H1 (cell line): ENCODE data around the gene FAM50A. TPM values are rescaled to one million over a fixed set of nuclear protein-coding genes. Genes with fewer than 3 reads are reported as not detected.

Source experiments
- CTCF ChIA-PET: fragments of 300-600 bp; sonication (Branson Sonifier 250); formaldehyde crosslinking; loops from one replicate; lab custom pipeline; 2021; ENCODE audit not compliant: partially characterized antibody; lab: Charles Lee
- POLR2A ChIA-PET: fragments of 300-600 bp; sonication (Branson Sonifier 250); formaldehyde crosslinking; loops from one replicate; lab custom pipeline; 2021; ENCODE audit warnings: inconsistent platforms; ENCODE audit not compliant: partially characterized antibody; lab: Charles Lee
- DNase-seq, 2 experiments: peaks; one replicate each; pipeline versions ENCODE4 v3.0.0 to v3.0.0-alpha.2; 2010 to 2022; ENCODE audit warnings: low spot score in 2 of 2, low read depth in 1 of 2, mixed read lengths in 1 of 2
- FAIRE-seq: peaks from 2 replicates; lab custom pipeline; 2011; peaks lifted over from hg19 to GRCh38; lab: Jason Lieb, UNC
- H2AFZ ChIP-seq: 2 replicates; pipeline ENCODE4 v1.8.1; 2012; ENCODE audit warnings: low read length, inconsistent platforms
- H2AK5ac ChIP-seq: 2 replicates; pipeline ENCODE4 v1.6.1; 2013; ENCODE audit warnings: low read depth, low read length
- H2BK120ac ChIP-seq: replicated peaks from 2 replicates; pipeline ENCODE3; 2013; ENCODE audit warnings: low read depth, low read length, inconsistent platforms
- H2BK12ac ChIP-seq: 2 replicates; pipeline ENCODE4 v1.6.1; 2013; ENCODE audit warnings: low read depth, low read length
- H2BK15ac ChIP-seq: 2 replicates; pipeline ENCODE4 v1.6.1; 2013; ENCODE audit warnings: low read length
- H2BK20ac ChIP-seq: 2 replicates; pipeline ENCODE4 v1.6.1; 2013; ENCODE audit warnings: low read length
- H2BK5ac ChIP-seq: 2 replicates; pipeline ENCODE4 v1.6.1; 2013; ENCODE audit warnings: low read depth, low read length
- H3K14ac ChIP-seq: 2 replicates; pipeline ENCODE4 v1.6.1; 2013; ENCODE audit warnings: inconsistent platforms; ENCODE audit not compliant: insufficient read length
- H3K18ac ChIP-seq: 2 replicates; pipeline ENCODE4 v1.6.1; 2013; ENCODE audit warnings: low read length; ENCODE audit errors: extremely low read depth
- H3K23ac ChIP-seq: 2 replicates; pipeline ENCODE4 v1.6.1; 2013; ENCODE audit warnings: inconsistent platforms; ENCODE audit not compliant: insufficient read length
- H3K23me2 ChIP-seq: 2 replicates; pipeline ENCODE4 v1.6.1; 2013; ENCODE audit warnings: low read depth, low read length
- H3K27ac ChIP-seq: 2 replicates; pipeline ENCODE4 v1.6.1; 2011; ENCODE audit warnings: low read depth, low read length, inconsistent platforms
- H3K27me3 ChIP-seq, 4 experiments: replicated peaks in 1 of 4; 1 replicate in 1 of 4; 2 replicates in 3 of 4; pipeline versions ENCODE4 v1.6.1 to v1.8.1; 2011 to 2013; ENCODE audit warnings: low read length in 3 of 4, mild to moderate bottlenecking in 3 of 4, inconsistent platforms in 2 of 4, mixed read lengths in 2 of 4, moderate library complexity in 1 of 4; ENCODE audit not compliant: control insufficient read depth in 3 of 4, insufficient read depth in 3 of 4; ENCODE audit errors: extremely low read depth in 1 of 4
- H3K36me3 ChIP-seq, 4 experiments: 2 replicates each; pipeline versions ENCODE4 v1.6.1 to v1.8.1; 2011 to 2013; ENCODE audit warnings: mild to moderate bottlenecking in 4 of 4, low read length in 3 of 4, moderate library complexity in 2 of 4, control low read depth in 1 of 4, inconsistent platforms in 1 of 4; ENCODE audit not compliant: insufficient read depth in 4 of 4, control insufficient read depth in 2 of 4
- H3K4ac ChIP-seq: replicated peaks from 2 replicates; pipeline ENCODE3; 2013; ENCODE audit warnings: low read length, low read depth, mixed read lengths, inconsistent platforms; ENCODE audit not compliant: insufficient read length
- H3K4me1 ChIP-seq, 4 experiments: replicated peaks in 1 of 4; 1 replicate in 1 of 4; 2 replicates in 3 of 4; pipeline versions ENCODE4 v1.6.1 to v1.8.1; 2011 to 2013; ENCODE audit warnings: low read length in 3 of 4, inconsistent platforms in 2 of 4, mixed read lengths in 1 of 4; ENCODE audit not compliant: insufficient read depth in 4 of 4, control insufficient read depth in 3 of 4
- H3K4me2 ChIP-seq, 2 experiments: 2 replicates each; pipeline versions ENCODE4 v1.6.1 to v1.8.1; 2011 to 2013; ENCODE audit warnings: low read depth in 2 of 2, low read length in 2 of 2, control low read depth in 1 of 2, inconsistent platforms in 1 of 2, mild to moderate bottlenecking in 1 of 2; ENCODE audit not compliant: insufficient read depth in 1 of 2
- H3K4me3 ChIP-seq, 4 experiments: fragments of 200-600, 300-600 bp in 1 of 4; sonication (generic), shearing (Covaris generic), sonication (Bioruptor Twin) in 1 of 4; 2 replicates each; pipeline versions ENCODE4 v1.5.1 to v1.8.1; 2011 to 2016; ENCODE audit warnings: low read length in 4 of 4, low read depth in 3 of 4, control low read depth in 2 of 4, inconsistent platforms in 2 of 4, mild to moderate bottlenecking in 2 of 4, mixed read lengths in 1 of 4, moderate library complexity in 1 of 4; ENCODE audit not compliant: insufficient read depth in 2 of 4; ENCODE audit errors: extremely low read depth in 1 of 4
- H3K56ac ChIP-seq: replicated peaks from 2 replicates; pipeline ENCODE3; 2013; ENCODE audit warnings: low read depth, mild to moderate bottlenecking, mixed read lengths, low read length, inconsistent platforms; ENCODE audit not compliant: insufficient read length
- H3K79me1 ChIP-seq: 2 replicates; pipeline ENCODE4 v1.6.1; 2013; ENCODE audit warnings: low read depth, low read length, control low read depth
- H3K79me2 ChIP-seq, 2 experiments: 2 replicates each; pipeline versions ENCODE4 v1.6.1 to v1.8.1; 2012 to 2013; ENCODE audit warnings: low read length in 2 of 2, mild to moderate bottlenecking in 2 of 2, inconsistent platforms in 1 of 2; ENCODE audit not compliant: insufficient read depth in 2 of 2, control insufficient read depth in 1 of 2
- H3K9ac ChIP-seq, 4 experiments: replicated peaks in 1 of 4; 1 replicate in 1 of 4; 2 replicates in 3 of 4; pipeline versions ENCODE4 v1.6.1 to v1.8.1; 2011 to 2013; ENCODE audit warnings: low read depth in 3 of 4, low read length in 3 of 4, control low read depth in 2 of 4, mild to moderate bottlenecking in 2 of 4, moderate library complexity in 2 of 4, inconsistent platforms in 1 of 4; ENCODE audit errors: extremely low read depth in 1 of 4
- H3K9me3 ChIP-seq, 2 experiments: 2 replicates each; pipeline versions ENCODE4 v1.6.1 to v1.8.1; 2012 to 2013; ENCODE audit warnings: mild to moderate bottlenecking in 2 of 2, moderate library complexity in 2 of 2, control low read depth in 1 of 2, inconsistent platforms in 1 of 2, low read depth in 1 of 2, low read length in 1 of 2, mixed read lengths in 1 of 2; ENCODE audit not compliant: insufficient read depth in 2 of 2
- H4K20me1 ChIP-seq, 2 experiments: replicated peaks in 1 of 2; 2 replicates each; pipeline versions ENCODE3 to v1.8.1; 2011 to 2013; ENCODE audit warnings: inconsistent platforms in 2 of 2, low read length in 2 of 2, mild to moderate bottlenecking in 1 of 2; ENCODE audit not compliant: insufficient read depth in 2 of 2, control insufficient read depth in 1 of 2
- H4K5ac ChIP-seq: 2 replicates; pipeline ENCODE4 v1.6.1; 2013; ENCODE audit warnings: low read length, low read depth, mixed read lengths, inconsistent platforms; ENCODE audit not compliant: insufficient read length
- H4K8ac ChIP-seq: 2 replicates; pipeline ENCODE4 v1.8.0; 2013; ENCODE audit warnings: mild to moderate bottlenecking, moderate library complexity, low read length, inconsistent platforms; ENCODE audit not compliant: insufficient read depth; ENCODE audit errors: extremely low read depth
- H4K91ac ChIP-seq: replicated peaks from 2 replicates; pipeline ENCODE3; 2013; ENCODE audit warnings: low read length, mixed read lengths, inconsistent platforms; ENCODE audit not compliant: insufficient read length
- ATF2 ChIP-seq: IDR thresholded peaks from 2 replicates; pipeline ENCODE4 v1.6.1; 2012; ENCODE audit warnings: low read length, inconsistent platforms
- HDAC6 ChIP-seq: IDR thresholded peaks from one replicate; pipeline ENCODE4 v1.7.1; 2012; ENCODE audit warnings: low read depth, mild to moderate bottlenecking, inconsistent platforms, low read length, moderate library complexity
- KDM4A ChIP-seq: IDR thresholded peaks from one replicate; pipeline ENCODE4 v1.7.1; 2012; ENCODE audit warnings: low read depth, mild to moderate bottlenecking, moderate library complexity, low read length, inconsistent platforms; ENCODE audit not compliant: severe bottlenecking
- PHF8 ChIP-seq: fragments of 200-600 bp; sonication (generic); conservative IDR thresholded peaks from 2 replicates; pipeline ENCODE4 v1.7.1; 2012; ENCODE audit warnings: low read depth, mild to moderate bottlenecking, inconsistent platforms, low read length, moderate library complexity
- POLR2A ChIP-seq, 2 experiments: IDR thresholded peaks; 1 replicate in 1 of 2; 2 replicates in 1 of 2; pipeline ENCODE4 v1.6.1; 2011; ENCODE audit warnings: low read depth in 2 of 2, low read length in 2 of 2, mild to moderate bottlenecking in 2 of 2; ENCODE audit errors: control extremely low read depth in 1 of 2
- RAD21 ChIP-seq, 2 experiments: IDR thresholded peaks in 1 of 2; conservative IDR thresholded peaks in 1 of 2; 2 replicates each; pipeline ENCODE4 v1.6.1; 2011; ENCODE audit warnings: low read depth in 2 of 2, low read length in 2 of 2, improper control_type of control experiment in 1 of 2, inconsistent platforms in 1 of 2, mild to moderate bottlenecking in 1 of 2, moderate library complexity in 1 of 2
- SP4 ChIP-seq: IDR thresholded peaks from 2 replicates; pipeline ENCODE4 v1.6.1; 2012; ENCODE audit warnings: low read length, inconsistent platforms
- TAF1 ChIP-seq: IDR thresholded peaks from 2 replicates; pipeline ENCODE4 v1.6.1; 2011; ENCODE audit warnings: mild to moderate bottlenecking, low read depth, low read length
- TAF7 ChIP-seq: optimal IDR thresholded peaks from 2 replicates; pipeline ENCODE3; 2011; ENCODE audit warnings: low read depth, mild to moderate bottlenecking, inconsistent platforms, low read length, moderate library complexity, borderline replicate concordance
- WGBS, 2 experiments: shearing (Covaris generic) in 1 of 2; methylation state at CpG; one replicate each; pipeline versions ENCODE4 v1.1.6 to v1.1.7; 2013 to 2015; ENCODE audit warnings: low lambda C conversion rate in 2 of 2, mixed read lengths in 2 of 2, inconsistent platforms in 1 of 2, low coverage in 1 of 2, missing lambda C conversion rate in 1 of 2; ENCODE audit not compliant: insufficient replicate concordance in 2 of 2, insufficient coverage in 1 of 2, insufficient read length in 1 of 2; ENCODE audit errors: extremely low coverage in 1 of 2, missing lambda C conversion rate in 1 of 2; 5-methylcytosine and 5-hydroxymethylcytosine counted together
- polyA plus RNA-seq, 7 experiments: library from polyadenylated mRNA; depleted of rRNA in 3 of 7; stranded (reverse) in 5 of 7; unstranded in 2 of 7; fragments of >200 nt in 5 of 7; fragments of 200-250 nt in 2 of 7; gene quantifications; 1 replicate in 5 of 7; 2 replicates in 1 of 7; 4 replicates in 1 of 7; pipeline versions ENCODE4 v1.2.1 to v1.2.3, GENCODE V29; 2011 to 2013; ENCODE audit warnings: missing spikeins in 2 of 7, mixed read lengths in 2 of 7
- total RNA-seq: library from RNA; stranded (reverse); fragmentation: NEBNext Ultra II Directional; extraction: Animal tissue kit (Norgen Biotek cat#: 25700); gene quantifications from 2 replicates; pipeline ENCODE4 v1.2.1, GENCODE V29; 2021

FAM50A gene
- total and polyA plus RNA-seq, 2 of the 8 experiments (the other 6 are each of a cell fraction or from before 2014, with no cell fraction given): 30.7 to 48.7 TPM

GRCh38 chrX:154490414-154491083, 46.6 kb downstream of the FAM50A start, which contains the start of gene SLC10A3:
SLC10A3 (minus strand) TSS chrX:154490629; CDS start chrX:154488940, 1,689 bp downstream.
- peak within 1 kb of the TSS; percentile 42; the same call in 1 of the 2 replicates for H3K27ac ChIP-seq
- peak within 1 kb of the TSS; percentile 30 for H3K56ac ChIP-seq
- no peak within 1 kb of the TSS for H3K4ac ChIP-seq
- no peak within 1 kb of the TSS for H2AK5ac ChIP-seq
- peaks cover 0 to 1% of the 10 kb centered on the region in 2 experiments for H4K20me1 ChIP-seq
- H2BK20ac ChIP-seq: no peak within 1 kb of the TSS
- H2BK120ac ChIP-seq: no peak within 1 kb of the TSS
- H3K14ac ChIP-seq: no peak within 1 kb of the TSS
- H3K36me3 ChIP-seq: no peaks in the 10 kb centered on the region; a peak in 1 of 8 replicates
- no peak within 1 kb of the TSS for H2BK12ac ChIP-seq
- peak within 1 kb of the TSS; percentile 69 to 72 for H3K4me2 ChIP-seq
- H3K23me2 ChIP-seq: no peaks in the 10 kb centered on the region; the same call in 1 of the 2 replicates
- no peaks in the 10 kb centered on the region for H3K79me2 ChIP-seq
- H3K9me3 ChIP-seq: no peaks in the 10 kb centered on the region
- H3K9ac ChIP-seq: peak within 1 kb of the TSS in 3 of 4 experiments; percentile 35 to 50 (median 48); a peak in 5 of 7 replicates
- H3K27me3 ChIP-seq: no peaks in the 10 kb centered on the region; a peak in 1 of 7 replicates
- H3K4me3 ChIP-seq: peak within 1 kb of the TSS; percentile 40 to 66 (median 49)
- POLR2A ChIA-PET: interaction anchor here (0.6 to 1.6 kb wide), 10 partner anchors 9 to 460 kb away, joined by 3 to 7 read pairs (median 4); partner anchors contain the start of genes DNASE1L1 and IKBKG
- peaks cover 0 to 9% (median 3%) of the 10 kb centered on the region in 4 experiments; a peak in 4 of 7 replicates for H3K4me1 ChIP-seq
- WGBS, 2 experiments: 0% methylated on average over 9 of the region's 71 CpGs; no CpG with 5 or more reads in 1 of the 2 experiments
- H4K8ac ChIP-seq: no peak within 1 kb of the TSS; the same call in 1 of the 2 replicates
- H2BK15ac ChIP-seq: no peak within 1 kb of the TSS
- no peak within 1 kb of the TSS; the same call in 1 of the 2 replicates for H2BK5ac ChIP-seq
- H3K79me1 ChIP-seq: no peaks in the 10 kb centered on the region
- H4K5ac ChIP-seq: no peak within 1 kb of the TSS
- 0 out of 2 replicates have a peak within 1 kb of the TSS, but pooled peaks have one; percentile 70 for H2AFZ ChIP-seq
- no peak within 1 kb of the TSS for H3K18ac ChIP-seq
- FAIRE-seq (peak; percentile 71), DNase-seq (peak; percentile 78 to 85)
- CTCF ChIA-PET: interaction anchor here (1.4 to 2.7 kb wide), 5 partner anchors 15 to 117 kb away, joined by 3 to 14 read pairs (median 4); no protein-coding TSS in a partner anchor
- H3K23ac ChIP-seq: no peak within 1 kb of the TSS
- H4K91ac ChIP-seq: no peak within 1 kb of the TSS
- TF ChIP-seq KDM4A (peak; percentile 25), RAD21 (IDR thresholded peaks at IDR 0.05 in 1 of 2, conservative IDR thresholded peaks at IDR 0.05 in 1 of 2; ENCODE audit: low read depth in 2 of 2, low read length in 2 of 2) (peak in 1 of 2 experiments; percentile 23; a peak in 2 of 4 replicates), TAF7 (peak; percentile 45), ATF2 (no peak), SP4 (no peak), TAF1 (peak; percentile 81), POLR2A (IDR thresholded peaks at IDR 0.05; ENCODE audit: control extremely low read depth in 1 of 2, low read depth in 2 of 2, low read length in 2 of 2) (peak in 1 of 2 experiments; percentile 54; a peak in 2 of 3 replicates), HDAC6 (no peak), PHF8 (peak; percentile 52; the same call in 1 of the 2 replicates)
